ENCODE data around the gene ZNF524. TPM values are rescaled to one million over a fixed set of nuclear protein-coding genes. Genes with fewer than 3 reads are reported as not detected.

Gene ZNF524
- total RNA-seq, 2 donors from 2014 or later = 14.1 to 18.7 TPM

DNA sequence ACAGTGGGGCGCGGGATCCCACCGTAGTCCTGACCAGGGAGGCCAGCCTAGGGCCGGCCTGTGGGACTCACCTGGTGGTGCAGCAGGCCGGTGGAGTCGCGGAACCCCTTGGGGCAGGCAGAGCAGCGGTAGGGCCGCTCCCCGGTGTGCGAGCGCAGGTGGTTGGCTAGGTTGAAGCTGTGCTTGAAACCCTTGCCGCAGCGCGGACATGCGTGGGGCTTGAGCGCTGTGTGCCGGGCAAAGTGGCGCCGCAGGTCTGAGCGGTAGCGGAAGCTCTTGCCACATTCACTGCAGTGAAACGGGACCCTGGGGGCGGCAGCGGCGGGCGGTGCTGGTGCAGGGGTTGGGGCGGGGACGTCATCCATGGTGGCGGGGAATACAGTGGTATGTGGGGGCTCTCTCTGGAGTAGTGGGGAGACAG is 2.6 kb upstream of the ZNF524 start:
- ATAC-seq (no peak), DNase-seq (peak; percentile 48)
- intact Hi-C loops (cut with DNase I) = no loop called here

DNA sequence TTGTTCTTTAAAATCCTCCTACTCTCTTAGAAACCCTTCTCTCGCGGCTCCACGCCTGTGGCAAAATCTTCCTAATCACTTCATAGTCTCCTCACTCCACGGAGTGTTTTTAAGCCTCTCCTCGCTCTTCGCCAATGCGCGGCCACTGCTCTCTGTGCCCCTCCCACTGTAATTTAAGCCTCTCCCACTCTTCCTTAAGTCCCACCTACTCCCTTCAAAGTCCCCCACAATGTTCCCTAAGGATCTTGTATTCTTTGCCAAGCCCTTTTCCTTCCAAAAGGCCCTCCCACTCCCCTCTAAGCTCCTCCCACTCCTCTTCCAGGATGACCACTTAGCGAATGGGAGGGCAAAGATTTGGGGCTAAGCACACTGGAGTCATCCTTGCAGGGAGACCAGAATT is 2.1 kb upstream of the ZNF524 start:
- intact Hi-C loops (cut with DNase I) = no loop called here
- DNase-seq (no peak), ATAC-seq (no peak)

DNA sequence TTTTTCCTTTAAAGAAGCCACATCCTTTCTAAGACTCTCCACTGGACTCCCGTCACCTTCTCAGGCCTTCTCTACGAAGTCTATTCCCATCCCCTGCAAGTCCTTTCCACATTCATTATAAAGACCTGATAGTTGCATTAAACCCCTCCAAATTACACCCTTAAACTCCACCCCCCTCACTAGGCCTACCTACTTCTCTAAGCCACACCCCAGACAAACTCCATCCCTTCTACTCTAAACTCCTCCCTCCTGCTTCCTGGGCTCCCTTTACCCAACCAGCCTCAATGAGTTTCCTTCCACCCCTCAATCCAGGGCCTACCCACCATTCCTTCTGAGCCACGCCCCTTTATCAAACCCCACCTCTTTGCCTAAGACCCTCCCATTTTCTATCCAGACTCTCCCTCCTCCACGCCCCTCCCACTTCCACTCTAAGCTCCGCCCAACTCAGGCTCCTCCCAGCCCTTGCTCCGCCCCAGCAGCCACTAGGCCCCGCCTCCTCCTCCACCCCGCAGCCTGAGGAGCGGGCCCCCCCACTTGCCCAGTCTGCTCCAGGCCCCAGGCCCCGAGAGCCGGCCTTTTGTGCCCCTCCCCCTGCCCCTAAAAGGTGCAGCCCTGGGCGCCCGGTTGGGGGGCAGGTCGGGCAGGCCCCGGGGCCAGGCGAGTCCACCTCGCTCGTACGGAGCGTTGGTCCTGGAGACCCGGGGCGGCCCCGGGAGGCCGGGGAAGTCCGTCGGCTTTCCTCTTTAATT is 1.2 kb upstream of the ZNF524 start:
- intact Hi-C loops (cut with DNase I) = no loop called here
- peak; percentile 80 to 90 for ATAC-seq

DNA sequence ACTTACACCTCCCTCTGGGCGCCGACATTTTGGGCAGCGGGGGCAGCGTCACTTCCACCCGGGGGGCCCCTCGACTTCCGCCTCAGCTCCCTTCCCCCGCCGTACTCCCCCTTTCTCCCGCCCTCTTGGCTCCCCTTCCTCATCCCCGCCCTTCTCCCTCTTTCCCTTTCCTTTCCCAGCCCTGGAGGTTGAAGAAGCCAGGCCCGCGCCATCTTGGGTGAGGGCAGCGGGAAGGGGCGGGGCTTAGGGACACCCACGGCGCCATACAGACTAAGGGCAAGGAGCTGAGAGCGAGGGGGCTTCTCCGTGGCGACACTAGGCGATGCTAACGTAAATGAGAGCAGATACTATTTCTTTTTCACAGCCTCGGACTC is 633 bp upstream of the ZNF524 start, which contains the start of gene FIZ1:
Gene FIZ1, minus strand, starts transcription at position 50 of the 374 bp plus-strand sequence. CDS start 1,652 bp downstream, outside the sequence.
- DNase-seq = peak; percentile 98
- intact Hi-C loops (cut with DNase I) = no loop called here
- peak; percentile 89 to 92 for ATAC-seq

More for the DNA sequence above, 1.2 kb upstream of the ZNF524 start:
- peak; percentile 92 for DNase-seq

DNA sequence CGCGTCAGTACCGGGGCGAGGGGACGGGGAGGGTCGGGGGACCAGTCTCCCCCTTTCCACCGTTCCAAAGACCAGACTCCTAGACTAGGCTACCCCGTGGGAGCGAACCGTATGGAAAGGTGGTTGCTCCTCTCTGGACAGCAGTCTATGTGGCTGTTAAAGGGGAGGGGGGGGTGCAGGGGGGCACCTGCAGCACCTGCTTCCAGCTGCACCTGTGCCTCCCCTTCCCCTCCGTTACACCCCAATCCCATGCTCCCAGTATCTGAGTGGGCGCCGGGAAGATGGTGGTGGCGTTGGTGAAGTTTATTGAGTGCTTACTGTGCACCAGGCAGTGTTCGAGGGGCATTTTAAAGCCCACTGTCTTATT is 557 bp downstream of the ZNF524 start:
- DNase-seq (no peak), ATAC-seq (no peak)
- intact Hi-C loops (cut with DNase I) = loop anchor here in 1 of 2 donors (10.0 kb wide), 1 partner anchor 86 kb away; no protein-coding TSS in a partner anchor

DNA sequence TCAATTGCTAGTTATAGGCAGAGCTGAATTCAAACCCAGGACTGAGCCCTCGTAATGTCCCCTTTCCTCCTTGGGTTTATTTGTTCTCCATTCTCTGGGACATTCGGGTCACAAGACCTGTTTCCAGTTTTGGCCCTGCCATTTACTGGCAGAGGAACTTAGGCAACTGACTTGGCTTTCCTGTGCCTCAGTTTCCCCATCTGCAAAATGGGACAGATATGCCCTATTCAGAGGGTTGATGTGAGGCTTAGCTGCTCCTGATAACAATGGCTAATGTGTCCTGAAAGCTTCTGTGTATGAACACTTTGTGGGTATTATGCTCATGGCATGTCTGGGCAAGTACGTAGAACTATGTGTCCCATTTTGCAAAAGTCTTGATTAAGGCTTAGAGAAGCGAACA is 996 bp downstream of the ZNF524 start:
- no peak for DNase-seq
- intact Hi-C loops (cut with DNase I) = loop anchor here in 1 of 2 donors (10.0 kb wide), 1 partner anchor 86 kb away; no protein-coding TSS in a partner anchor
- no peak for ATAC-seq

DNA sequence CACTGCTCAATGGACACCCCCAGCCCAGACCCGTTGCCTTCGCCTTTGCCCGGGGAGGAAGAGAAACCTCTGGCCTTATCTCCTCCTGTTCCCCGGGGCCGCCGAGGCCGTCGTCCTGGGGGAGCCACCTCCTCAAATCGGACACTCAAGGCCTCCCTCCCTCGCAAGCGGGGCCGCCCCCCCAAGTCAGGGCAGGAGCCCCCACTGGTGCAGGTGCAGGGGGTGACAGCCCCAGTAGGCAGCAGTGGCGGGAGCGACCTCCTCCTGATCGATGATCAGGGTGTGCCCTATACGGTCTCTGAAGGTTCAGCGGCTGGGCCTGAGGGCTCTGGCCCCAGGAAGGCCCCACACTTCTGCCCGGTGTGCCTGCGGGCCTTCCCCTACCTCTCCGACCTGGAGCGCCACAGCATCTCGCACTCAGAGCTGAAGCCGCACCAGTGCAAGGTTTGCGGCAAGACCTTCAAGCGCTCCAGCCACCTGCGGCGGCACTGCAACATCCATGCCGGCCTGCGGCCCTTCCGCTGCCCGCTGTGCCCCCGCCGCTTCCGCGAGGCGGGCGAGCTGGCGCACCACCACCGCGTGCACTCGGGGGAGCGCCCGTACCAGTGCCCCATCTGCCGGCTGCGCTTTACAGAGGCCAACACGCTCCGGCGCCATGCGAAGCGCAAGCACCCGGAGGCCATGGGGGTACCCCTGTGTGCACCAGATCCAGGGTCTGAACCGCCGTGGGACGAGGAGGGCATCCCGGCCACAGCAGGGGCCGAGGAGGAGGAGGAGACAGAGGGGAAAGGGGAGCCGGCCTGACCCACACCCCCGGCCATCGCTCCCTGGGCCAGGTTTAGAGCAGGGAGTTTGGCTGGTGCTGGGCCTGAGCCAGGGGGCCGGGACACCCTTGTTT is 2.3 kb downstream of the ZNF524 start:
- peak; percentile 24 for DNase-seq
- intact Hi-C loops (cut with DNase I) = loop anchor here in 1 of 2 donors (10.0 kb wide), 1 partner anchor 88 kb away; no protein-coding TSS in a partner anchor
- ATAC-seq = no peak

DNA sequence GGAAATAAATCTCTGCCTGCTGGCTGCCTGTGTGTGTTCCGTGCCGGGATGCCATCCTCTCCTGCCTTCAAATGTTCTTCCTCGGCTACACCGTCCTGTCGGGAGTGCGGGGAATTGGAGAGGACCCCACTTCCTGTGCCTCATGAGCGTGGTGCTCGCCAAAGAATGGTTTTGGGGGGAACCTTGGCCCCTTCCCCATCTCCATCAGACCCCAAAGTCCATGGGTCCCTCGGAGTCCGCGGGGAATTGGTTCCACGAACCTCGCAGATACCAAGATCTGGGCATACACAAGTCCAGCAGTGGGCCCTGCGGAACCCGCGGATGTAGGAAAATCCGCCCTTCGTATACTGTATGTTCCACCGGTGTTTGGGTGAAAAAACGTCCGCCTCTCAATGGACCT is 3.0 kb downstream of the ZNF524 start:
- DNase-seq (no peak), ATAC-seq (no peak)
- intact Hi-C loops (cut with DNase I) = loop anchor here in 1 of 2 donors (10.0 kb wide), 1 partner anchor 88 kb away; no protein-coding TSS in a partner anchor

DNA sequence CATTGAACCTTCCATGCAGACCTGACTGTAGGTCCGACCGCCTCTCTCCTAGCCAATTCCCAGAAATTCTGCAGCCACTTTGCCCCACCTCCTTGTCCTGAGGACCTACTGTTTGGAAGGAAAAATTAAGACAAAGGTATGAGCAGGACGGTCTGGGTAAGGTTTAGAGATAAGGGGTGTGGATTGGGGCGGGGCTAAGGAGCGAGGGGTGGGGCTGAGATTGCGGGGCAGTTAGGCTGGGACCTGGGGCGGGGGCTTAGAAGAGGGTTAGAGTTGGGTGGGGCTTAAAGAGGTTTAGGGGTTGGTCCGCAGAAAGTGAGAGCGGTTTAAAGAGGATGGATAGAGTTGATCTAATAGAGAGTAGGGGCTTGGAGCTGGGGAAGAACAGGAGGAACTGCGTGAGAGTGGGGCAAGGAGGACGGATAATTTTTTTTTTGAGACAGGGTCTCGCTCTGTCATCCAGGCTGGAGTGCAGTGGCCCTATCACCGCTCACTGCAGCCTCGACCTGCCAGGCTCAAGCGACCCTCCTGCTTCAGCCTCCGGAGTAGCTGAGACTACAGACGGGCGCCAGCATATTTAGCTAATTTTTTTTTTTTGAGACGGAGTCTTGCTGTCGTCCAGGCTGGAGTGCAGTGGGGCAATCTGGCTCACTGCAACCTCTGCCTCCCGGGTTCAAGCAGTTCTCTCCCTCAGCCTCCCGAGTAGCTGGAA is 3.6 kb downstream of the ZNF524 start:
- no peak for DNase-seq
- no peak for ATAC-seq
- intact Hi-C loops (cut with DNase I) = loop anchor here in 1 of 2 donors (10.0 kb wide), 1 partner anchor 89 kb away; no protein-coding TSS in a partner anchor

DNA sequence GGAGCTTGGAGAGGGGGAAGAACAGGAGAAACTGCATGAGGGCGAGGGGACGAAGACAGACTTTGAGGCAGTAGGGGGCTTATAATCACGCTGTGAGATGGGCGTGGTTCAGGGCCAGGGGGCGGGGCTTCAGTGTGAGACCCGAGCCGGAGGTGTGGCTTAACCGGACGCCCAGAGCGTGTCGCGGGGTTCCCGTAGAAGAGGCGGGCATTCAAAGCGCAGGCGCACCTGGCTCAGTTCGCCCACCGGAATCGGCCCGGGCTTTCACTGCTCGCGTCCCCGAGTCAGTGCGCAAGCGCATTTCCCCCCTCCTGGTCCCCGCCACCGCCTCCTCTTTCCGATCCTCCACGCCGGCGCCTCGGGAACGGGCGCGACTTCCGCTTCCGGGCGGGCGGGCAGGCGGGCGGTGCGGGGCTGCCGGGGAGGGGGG is 5.1 kb downstream of the ZNF524 start:
- ATAC-seq (peak; percentile 86 to 87), DNase-seq (peak; percentile 99)
- intact Hi-C loops (cut with DNase I) = loop anchor here (5.0 to 10.0 kb wide), 2 partner anchors 88 to 90 kb away; no protein-coding TSS in a partner anchor

DNA sequence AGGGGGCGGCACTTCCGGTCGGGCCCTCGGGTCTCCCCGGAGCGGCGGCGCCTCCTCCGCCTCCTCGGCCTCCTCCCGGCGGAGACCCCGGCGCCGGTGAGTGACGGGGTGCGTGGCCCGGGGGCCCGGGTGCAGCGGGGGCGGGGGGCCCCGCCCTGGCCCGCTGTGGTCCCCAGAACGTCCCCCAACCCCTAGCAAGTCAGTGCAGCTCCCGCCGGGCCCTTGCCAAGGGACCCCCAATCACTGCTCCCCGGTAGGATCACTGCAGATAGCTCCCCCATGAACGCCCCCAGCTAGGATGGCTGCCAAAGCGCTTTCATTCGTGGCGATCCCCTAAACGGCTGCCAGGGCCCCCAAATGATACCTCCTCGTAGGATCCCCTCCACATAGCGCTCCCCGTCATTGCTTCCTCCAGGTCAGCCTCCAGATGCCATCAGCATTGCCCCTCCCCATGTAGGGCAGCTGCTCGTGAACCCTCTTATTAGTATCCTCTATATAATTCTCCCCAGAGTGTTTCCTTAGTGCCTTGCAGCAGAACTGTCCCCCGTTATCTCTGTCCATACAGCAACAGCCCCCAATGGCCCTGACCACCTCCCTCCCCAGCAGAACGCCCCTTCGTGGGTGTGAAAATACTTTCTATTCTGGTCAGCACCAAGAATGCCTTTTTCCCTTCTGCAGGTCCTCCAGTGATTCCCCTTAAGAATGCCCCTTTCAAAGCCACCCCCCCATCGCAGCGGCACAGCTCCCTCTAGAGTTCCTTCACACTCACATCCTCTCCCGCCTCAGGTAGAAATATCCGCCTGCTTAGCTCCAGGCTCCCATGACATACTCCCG is 5.8 kb downstream of the ZNF524 start, which contains the start of gene ZNF865:
Gene ZNF865, plus strand, starts transcription at position 11 of the 834 bp plus-strand sequence. CDS start 7,972 bp downstream, outside the sequence.
- ATAC-seq = peak; percentile 50 to 55
- intact Hi-C loops (cut with DNase I) = loop anchor here (5.0 to 10.0 kb wide), 2 partner anchors 89 to 91 kb away; no protein-coding TSS in a partner anchor
- peak; percentile 71 for DNase-seq

DNA sequence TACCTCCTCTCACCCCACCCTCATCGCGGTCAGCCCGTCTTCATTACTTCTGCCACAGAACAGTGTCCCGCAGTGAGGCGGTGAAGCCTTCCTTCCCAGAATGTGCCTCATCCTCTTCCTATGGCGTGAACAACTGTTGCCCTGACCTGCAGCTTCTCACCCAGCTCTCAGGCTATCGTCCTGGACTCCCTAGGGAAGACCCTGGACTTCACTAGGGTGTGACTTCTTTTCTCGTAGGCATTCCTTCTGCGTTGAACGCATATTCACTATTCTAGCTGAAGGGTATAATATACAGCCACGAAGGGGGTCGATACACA is 6.3 kb downstream of the ZNF524 start:
- intact Hi-C loops (cut with DNase I) = loop anchor here (5.0 to 10.0 kb wide), 2 partner anchors 89 to 92 kb away; no protein-coding TSS in a partner anchor
- no peak for DNase-seq
- ATAC-seq = no peak

DNA sequence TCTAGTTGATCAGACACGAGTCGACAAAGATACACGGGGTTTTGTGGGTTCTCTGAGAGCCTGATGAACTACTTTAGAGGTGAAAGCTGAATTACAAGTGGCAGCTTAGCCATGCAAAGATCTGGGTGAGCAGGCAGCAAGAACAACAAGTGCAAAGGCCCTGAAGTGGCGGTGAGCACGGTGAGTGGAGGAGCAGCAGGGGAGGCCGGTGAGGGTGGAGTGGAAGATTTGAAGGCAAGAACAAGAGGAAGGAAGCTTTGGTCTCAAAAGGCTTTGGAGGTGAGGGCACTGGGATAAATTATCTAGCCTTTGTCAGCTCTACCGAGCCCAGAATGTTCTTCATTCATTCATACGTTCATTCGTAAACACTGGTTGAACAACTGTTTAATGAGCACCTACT is 6.7 kb downstream of the ZNF524 start:
- intact Hi-C loops (cut with DNase I) = loop anchor here (5.0 to 10.0 kb wide), 2 partner anchors 90 to 92 kb away; no protein-coding TSS in a partner anchor
- no peak for DNase-seq
- ATAC-seq = no peak

DNA sequence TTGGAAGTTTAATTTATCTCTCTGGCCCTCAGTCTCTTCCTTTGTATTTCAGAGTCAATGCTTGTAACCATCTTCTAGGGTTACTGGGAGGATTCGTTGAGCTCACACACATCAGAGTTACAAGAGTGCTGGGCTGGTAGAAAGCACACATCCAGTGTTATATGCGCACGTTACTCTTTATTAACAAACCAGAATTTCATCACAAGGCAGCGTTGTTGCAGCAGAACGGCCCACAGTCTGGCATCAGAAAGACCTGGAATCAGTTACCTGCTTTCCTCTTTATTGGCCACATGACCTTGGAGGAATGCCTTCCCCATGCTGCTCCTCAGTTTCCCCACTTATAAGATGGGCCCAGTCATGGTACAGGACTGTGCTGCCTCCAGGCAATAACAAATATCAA is 9.2 kb downstream of the ZNF524 start:
- no peak for ATAC-seq
- no peak for DNase-seq
- intact Hi-C loops (cut with DNase I) = loop anchor here (5.0 to 10.0 kb wide), 2 partner anchors 92 to 95 kb away; no protein-coding TSS in a partner anchor

DNA sequence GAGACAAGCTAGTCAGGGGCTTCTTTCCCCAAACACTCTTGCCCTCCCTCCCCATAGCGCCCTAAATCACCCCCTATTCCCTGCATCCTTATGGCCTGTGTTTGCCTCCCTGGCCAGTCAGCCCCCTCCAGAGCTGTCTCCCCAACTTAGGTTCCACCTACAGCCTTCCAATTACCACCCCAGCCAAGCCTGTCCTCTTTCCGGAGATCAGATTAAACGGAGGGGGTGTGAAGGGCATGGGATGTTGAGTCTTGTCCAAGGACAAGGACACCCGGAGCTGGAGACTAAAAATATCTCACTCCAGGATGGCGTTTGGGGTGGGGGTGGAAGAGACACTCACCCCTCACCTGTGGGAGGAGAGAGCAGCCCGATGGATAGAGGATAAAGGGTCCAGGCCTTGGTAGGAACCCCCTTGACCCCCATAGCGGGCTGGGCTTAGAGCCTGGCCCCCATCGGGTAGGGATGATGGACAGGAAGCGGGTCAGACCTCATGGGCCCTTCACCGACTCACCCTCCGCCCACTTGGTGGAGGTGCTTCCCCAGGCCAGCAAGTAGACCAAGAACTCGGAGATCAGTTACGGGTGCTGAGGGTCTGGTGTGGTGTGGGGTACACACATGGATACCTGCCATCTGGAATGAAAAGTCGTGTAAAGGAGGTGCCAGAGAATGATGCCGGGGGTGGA is 11.4 kb downstream of the ZNF524 start:
- intact Hi-C loops (cut with DNase I) = no loop called here
- ATAC-seq (peak; percentile 63 to 76), DNase-seq (no peak)

DNA sequence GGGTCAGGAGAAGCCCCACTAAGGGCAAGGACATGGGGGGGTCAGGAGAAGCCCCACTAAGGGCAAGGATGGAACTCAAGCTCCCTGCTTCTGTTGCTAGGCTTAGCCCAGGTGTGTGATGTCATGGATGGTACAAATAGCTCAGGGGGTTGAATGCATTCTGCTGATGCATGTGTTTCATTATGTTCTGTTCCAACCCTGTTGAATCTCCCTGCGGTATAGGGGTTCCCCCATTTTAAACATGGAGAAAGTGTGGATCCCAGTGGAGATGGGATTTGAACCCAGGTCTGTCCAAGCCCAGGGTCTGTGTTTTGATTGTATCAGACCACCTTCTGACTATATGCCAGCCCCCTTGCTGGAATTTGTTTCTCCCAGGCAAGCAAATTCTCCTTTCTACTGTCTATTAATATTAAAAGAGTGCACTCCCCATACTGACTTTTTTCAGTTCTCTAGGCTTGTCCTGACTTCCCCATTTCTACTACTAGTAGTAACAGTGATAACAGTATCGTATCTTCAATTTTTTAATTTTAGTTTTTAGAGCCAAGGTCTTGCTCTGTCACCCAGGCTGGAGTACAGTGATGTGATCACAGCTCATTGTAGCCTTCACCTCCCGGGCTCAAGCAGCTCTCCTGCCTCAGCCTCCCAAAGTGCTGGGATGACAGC is 12.0 kb downstream of the ZNF524 start:
- DNase-seq = no peak
- no peak for ATAC-seq

DNA sequence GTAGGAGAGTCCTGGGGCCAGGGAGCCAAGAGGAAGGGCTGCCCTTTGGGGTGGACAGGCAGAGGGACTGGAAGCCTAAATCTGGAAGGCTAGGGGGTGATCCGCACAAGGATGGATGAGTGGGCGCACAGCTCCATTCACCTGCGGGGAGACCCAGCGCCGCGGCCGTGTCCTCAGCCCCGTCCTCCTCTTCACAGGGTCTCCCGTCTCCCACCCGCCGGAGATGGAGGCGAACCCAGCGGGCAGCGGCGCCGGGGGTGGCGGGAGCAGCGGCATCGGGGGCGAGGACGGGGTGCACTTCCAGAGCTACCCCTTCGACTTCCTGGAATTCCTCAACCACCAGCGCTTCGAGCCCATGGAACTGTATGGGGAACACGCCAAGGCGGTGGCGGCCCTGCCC is 13.3 kb downstream of the ZNF524 start:
- DNase-seq (no peak), ATAC-seq (no peak)
- intact Hi-C loops (cut with DNase I) = no loop called here

More for the DNA sequence above, 12.0 kb downstream of the ZNF524 start:
- intact Hi-C loops (cut with DNase I) = no loop called here
